Peyer's patch (tissue), 4 donors: ENCODE data around the gene NR1I2.

ENCODE experiments used
- POLR2A ChIP-seq, 2 donors: fragments of 450-650 bp; IDR thresholded peaks; one replicate each; pipeline ENCODE4 v1.5.1; 2017; ENCODE audit warnings: antibody characterized with exemption in 2 of 2, mild to moderate bottlenecking in 2 of 2, moderate library complexity in 2 of 2
- TF ChIP-seq, protein P1 (sequence below), 6 experiments: fragments of 450-650 bp in 4 of 6; fragments of 200-600 bp in 2 of 6; sonication (generic) in 1 of 6; IDR thresholded peaks; one replicate each; pipeline ENCODE4 v1.5.1; 2017 to 2019; ENCODE audit warnings: antibody characterized with exemption in 6 of 6, mild to moderate bottlenecking in 3 of 6, moderate library complexity in 1 of 6

DNA sequence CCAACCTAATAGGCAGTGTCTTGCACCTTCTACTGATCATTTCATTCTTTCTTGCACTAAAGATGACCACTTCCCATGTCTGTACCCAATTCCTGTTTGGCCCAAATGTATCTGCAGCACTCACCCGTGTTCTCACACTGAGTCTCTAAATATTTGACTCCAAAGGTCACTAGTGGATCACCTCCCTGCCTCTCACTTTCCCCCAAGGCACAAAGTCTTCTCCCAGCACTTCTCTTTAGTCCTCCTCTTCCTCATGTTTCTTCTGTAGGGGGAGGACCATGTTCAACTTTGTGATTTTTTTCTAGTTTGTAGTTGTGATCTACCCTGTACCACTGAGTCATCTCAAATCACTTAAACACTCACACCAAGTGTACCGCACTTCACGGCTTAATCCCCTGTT lies 13.9 kb downstream of the NR1I2 start:
- TF ChIP-seq, protein P1, sequence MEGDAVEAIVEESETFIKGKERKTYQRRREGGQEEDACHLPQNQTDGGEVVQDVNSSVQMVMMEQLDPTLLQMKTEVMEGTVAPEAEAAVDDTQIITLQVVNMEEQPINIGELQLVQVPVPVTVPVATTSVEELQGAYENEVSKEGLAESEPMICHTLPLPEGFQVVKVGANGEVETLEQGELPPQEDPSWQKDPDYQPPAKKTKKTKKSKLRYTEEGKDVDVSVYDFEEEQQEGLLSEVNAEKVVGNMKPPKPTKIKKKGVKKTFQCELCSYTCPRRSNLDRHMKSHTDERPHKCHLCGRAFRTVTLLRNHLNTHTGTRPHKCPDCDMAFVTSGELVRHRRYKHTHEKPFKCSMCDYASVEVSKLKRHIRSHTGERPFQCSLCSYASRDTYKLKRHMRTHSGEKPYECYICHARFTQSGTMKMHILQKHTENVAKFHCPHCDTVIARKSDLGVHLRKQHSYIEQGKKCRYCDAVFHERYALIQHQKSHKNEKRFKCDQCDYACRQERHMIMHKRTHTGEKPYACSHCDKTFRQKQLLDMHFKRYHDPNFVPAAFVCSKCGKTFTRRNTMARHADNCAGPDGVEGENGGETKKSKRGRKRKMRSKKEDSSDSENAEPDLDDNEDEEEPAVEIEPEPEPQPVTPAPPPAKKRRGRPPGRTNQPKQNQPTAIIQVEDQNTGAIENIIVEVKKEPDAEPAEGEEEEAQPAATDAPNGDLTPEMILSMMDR (IDR thresholded peaks at IDR 0.05), result no peak
- TF ChIP-seq POLR2A (IDR thresholded peaks at IDR 0.05), result no peak
